Type B pancreatic cell (in vitro differentiated cells): ENCODE measurements around the gene CCDC102A. TPM values are rescaled to one million over a fixed set of nuclear protein-coding genes. Genes with fewer than 3 reads are reported as not detected.
"Not testable (repeated sequence)": the region's sequence is repeated elsewhere in the genome, so short reads cannot be mapped to it uniquely, and the experiment has no call there.

ENCODE experiments used
- DNase-seq: peaks from one replicate; pipeline ENCODE4 v3.0.0; 2021; ENCODE audit warnings: mixed read lengths; ENCODE audit not compliant: unreplicated experiment; ENCODE audit errors: extremely low spot score
- H3K27ac Mint-ChIP-seq: 2 replicates; pipeline ENCODE4 v1.8.0; 2021; ENCODE audit warnings: mild to moderate bottlenecking, mixed read lengths
- H3K27me3 Mint-ChIP-seq: 2 replicates; pipeline ENCODE4 v1.8.0; 2021; ENCODE audit warnings: mixed read lengths
- H3K36me3 Mint-ChIP-seq: 2 replicates; pipeline ENCODE4 v1.8.0; 2021; ENCODE audit warnings: mixed read lengths
- H3K4me1 Mint-ChIP-seq: one replicate; pipeline ENCODE4 v1.8.0; 2021; ENCODE audit warnings: mixed read lengths; ENCODE audit not compliant: unreplicated experiment
- H3K4me3 Mint-ChIP-seq: 2 replicates; pipeline ENCODE4 v1.8.0; 2021; ENCODE audit warnings: mild to moderate bottlenecking, mixed read lengths
- H3K9me3 Mint-ChIP-seq: 2 replicates; pipeline ENCODE4 v1.8.0; 2021; ENCODE audit warnings: mixed read lengths
- total RNA-seq: library from RNA; stranded (reverse); gene quantifications from 2 replicates; pipeline ENCODE4 v1.2.1, GENCODE V29; 2021; ENCODE audit warnings: low replicate concordance
- TF ChIP-seq, protein P1 (sequence below): fragments of 200-600 bp; sonication (generic); conservative IDR thresholded peaks from 2 replicates; pipeline ENCODE4 v1.5.0; 2021; ENCODE audit warnings: antibody characterized with exemption, mild to moderate bottlenecking

The CCDC102A gene
- total RNA-seq, 1 donor from 2014 or later: 14.4 TPM

DNA sequence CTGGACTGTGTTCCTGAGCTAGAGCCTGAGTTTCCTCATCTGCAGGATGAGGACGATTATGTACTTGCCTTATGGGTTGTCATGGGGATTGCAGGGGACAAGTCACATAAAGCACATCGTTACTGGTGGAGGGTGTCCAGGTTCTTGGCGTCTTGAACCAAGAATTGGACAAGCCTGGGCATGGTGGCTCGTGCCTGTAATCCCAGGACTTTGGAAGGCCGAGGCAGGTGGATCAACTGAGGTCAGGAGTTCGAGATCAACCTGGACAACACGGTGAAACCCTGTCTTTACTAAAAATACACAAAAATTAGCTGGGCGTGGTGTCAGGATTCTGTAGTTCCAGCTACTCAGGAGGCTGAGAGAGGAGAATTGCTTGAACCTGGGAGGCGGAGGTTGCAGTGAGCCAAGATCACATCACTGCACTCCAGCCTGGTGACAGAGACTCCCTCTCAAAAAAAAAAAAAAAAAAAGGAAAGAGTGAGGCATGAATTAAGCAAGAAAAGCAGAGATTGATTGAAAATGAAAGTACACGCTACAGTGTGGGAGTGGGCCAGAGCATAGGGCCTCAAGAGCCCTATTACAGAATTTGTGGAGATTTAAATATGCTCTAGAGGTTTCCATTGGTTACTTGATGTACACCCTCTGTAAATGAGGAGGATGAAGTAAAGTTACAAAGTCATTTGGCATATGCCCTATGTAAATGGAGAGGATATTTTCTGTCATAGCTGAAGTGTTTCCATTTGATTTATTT is 36.8 kb upstream of the CCDC102A start:
- H3K27me3 Mint-ChIP-seq: no peaks in the 10 kb centered on the region
- H3K27ac Mint-ChIP-seq: no peak overlapping the region
- no peaks in the 10 kb centered on the region for H3K9me3 Mint-ChIP-seq
- peak; percentile 43 for DNase-seq
- peaks cover 7% of the 10 kb centered on the region for H3K4me1 Mint-ChIP-seq
- TF ChIP-seq, protein P1, sequence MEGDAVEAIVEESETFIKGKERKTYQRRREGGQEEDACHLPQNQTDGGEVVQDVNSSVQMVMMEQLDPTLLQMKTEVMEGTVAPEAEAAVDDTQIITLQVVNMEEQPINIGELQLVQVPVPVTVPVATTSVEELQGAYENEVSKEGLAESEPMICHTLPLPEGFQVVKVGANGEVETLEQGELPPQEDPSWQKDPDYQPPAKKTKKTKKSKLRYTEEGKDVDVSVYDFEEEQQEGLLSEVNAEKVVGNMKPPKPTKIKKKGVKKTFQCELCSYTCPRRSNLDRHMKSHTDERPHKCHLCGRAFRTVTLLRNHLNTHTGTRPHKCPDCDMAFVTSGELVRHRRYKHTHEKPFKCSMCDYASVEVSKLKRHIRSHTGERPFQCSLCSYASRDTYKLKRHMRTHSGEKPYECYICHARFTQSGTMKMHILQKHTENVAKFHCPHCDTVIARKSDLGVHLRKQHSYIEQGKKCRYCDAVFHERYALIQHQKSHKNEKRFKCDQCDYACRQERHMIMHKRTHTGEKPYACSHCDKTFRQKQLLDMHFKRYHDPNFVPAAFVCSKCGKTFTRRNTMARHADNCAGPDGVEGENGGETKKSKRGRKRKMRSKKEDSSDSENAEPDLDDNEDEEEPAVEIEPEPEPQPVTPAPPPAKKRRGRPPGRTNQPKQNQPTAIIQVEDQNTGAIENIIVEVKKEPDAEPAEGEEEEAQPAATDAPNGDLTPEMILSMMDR: no peak
- H3K36me3 Mint-ChIP-seq: no peaks in the 10 kb centered on the region
- no peak overlapping the region for H3K4me3 Mint-ChIP-seq

DNA sequence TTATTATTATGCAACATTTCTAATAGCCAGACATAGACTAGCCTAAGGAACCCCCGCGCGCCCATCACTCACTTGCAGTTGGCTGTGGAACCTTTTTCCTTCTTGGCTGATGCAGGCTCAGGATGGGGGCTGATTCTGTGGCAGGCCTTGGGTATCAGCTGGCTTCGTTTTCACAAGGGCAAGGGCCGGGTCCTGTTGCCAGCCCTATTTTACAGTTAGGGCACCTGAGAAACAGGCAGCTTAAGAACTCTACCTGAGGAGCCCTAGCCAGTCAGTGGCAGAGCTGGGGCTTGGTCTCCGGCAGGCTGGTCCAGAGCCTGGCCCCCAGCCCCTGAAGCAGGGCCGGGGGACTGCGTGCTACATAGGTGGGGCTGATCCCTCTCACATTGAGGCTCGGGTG is 34.7 kb upstream of the CCDC102A start:
- Mint-ChIP-seq H3K4me3 (no peak overlapping the region), H3K9me3 (no peaks in the 10 kb centered on the region), H3K27ac (no peak overlapping the region), H3K36me3 (no peaks in the 10 kb centered on the region), H3K27me3 (no peaks in the 10 kb centered on the region), H3K4me1 (peaks cover under 1% of the 10 kb centered on the region)
- TF ChIP-seq, protein P1: no peak
- DNase-seq: peak; percentile 44

DNA sequence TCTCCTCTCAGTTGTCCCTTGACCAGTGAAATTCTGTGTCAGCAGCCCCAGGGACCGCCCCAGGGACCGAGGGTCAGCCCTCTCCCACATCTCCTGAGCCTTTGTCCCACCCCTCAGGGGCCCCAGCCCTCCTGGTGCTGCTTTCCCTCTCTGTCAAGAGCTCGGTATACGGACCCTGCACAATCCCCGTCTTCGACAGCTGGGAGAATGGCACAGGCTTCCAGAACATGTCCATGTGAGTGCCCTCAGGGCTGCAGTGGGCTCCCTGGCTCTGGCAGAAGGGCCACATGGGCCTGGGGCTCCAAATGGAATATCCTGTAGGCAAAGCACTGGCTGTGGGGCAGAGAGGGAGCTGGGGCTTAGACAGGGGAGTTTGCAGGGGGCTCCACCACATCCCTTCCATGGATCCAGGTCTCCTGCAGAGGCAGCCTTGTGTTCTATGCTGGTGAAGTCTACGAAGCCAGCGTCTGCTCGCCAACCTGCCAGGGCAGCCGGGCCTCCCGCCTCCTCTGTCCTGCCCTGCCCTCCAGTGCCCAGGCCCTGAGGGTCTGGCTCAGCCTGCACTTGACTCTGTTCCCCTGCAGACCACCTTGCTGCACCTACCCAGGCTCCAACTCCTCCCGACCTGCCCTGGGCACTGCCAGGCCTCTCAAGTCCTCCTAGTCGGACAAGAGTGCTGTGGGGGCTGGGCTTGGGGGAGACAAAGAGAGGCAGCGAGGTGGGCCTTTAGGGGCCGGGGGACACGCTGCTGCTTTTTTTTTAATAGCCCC is 34.1 kb upstream of the CCDC102A start:
- DNase-seq: peak; percentile 61
- H3K4me3 Mint-ChIP-seq: no peak overlapping the region
- H3K27ac Mint-ChIP-seq: no peak overlapping the region
- no peaks in the 10 kb centered on the region for H3K4me1 Mint-ChIP-seq
- TF ChIP-seq, protein P1: no peak
- H3K9me3 Mint-ChIP-seq: no peaks in the 10 kb centered on the region
- no peaks in the 10 kb centered on the region for H3K27me3 Mint-ChIP-seq
- H3K36me3 Mint-ChIP-seq: no peaks in the 10 kb centered on the region

DNA sequence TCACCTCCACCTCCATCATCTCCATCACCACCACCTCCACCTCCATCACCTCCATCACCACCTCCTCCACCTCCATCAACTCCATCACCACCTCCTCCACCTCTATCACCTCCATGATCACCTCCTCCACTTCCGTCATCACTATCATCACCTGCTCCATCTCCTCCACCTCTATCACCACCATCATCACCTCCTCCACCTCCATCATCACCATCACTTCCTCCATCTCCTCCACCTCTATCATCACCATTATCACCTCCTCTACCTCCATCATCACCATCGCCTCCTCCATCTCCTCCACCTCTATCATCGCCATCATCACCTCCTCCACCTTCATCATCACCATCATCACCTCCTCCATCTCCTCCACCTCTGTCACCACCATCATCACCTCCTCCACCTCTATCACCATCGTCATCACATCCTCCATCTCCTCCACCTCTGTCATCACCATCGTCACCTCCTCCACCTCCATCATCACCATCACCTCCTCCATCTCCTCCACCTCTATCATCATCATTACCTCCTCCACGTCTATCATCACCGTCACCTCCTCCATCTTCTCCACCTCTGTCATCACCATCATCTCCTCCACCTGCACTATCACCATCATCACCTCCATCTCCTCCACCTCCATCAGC is 33.1 kb upstream of the CCDC102A start:
- Mint-ChIP-seq H3K36me3 (no peaks in the 10 kb centered on the region), H3K27me3 (no peaks in the 10 kb centered on the region), H3K27ac (no peak overlapping the region), H3K4me3 (no peak overlapping the region), H3K4me1 (peaks cover 3% of the 10 kb centered on the region), H3K9me3 (no peaks in the 10 kb centered on the region)
- DNase-seq: peak; percentile 8
- TF ChIP-seq, protein P1: no peak

DNA sequence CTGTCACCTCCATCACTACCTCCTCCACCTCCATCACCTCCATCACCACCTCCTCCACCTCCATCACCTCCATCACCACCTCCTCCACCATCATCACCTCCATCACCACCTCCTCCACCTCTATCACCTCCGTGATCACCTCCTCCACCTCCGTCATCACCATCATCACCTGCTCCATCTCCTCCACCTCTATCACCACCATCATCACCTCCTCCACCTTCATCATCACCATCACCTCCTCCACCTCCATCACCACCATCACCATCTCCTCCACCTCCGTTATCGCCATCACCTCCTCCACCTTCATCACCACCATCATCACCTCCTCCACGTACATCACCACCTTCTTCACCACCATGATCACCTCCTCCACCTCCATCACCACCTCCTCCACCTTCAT is 32.4 kb upstream of the CCDC102A start:
- peak; percentile 20 for DNase-seq

More for the DNA sequence above, 32.4 kb upstream of the CCDC102A start:
- H3K4me1 Mint-ChIP-seq, H3K36me3 Mint-ChIP-seq, H3K9me3 Mint-ChIP-seq, H3K4me3 Mint-ChIP-seq, H3K27ac Mint-ChIP-seq, H3K27me3 Mint-ChIP-seq: not testable (repeated sequence)
